ENCODE data around the gene USP5.
"Not testable (repeated sequence)": the region's sequence is repeated elsewhere in the genome, so short reads cannot be mapped to it uniquely, and the experiment has no call there.

Gene USP5

GRCh38 chr12:6863586-6864321, 11.8 kb downstream of the USP5 start:
- no peaks in the 10 kb centered on the region for H3K9me3 ChIP-seq (ENCODE audit: control insufficient read depth in 2 of 2, low read length in 2 of 2)
- no peaks in the 10 kb centered on the region for H3K27me3 ChIP-seq (ENCODE audit: control insufficient read depth in 2 of 2, insufficient read depth in 2 of 2, low read length in 2 of 2)
- H3K9ac ChIP-seq (ENCODE audit: low read depth in 1 of 2, low read length in 2 of 2), result no peak overlapping the region
- H3K4me1 ChIP-seq (ENCODE audit: control insufficient read depth in 2 of 2, insufficient read depth in 2 of 2, low read length in 2 of 2), result peaks cover 14 to 15% of the 10 kb centered on the region in 2 donors
- H3K4me3 ChIP-seq (ENCODE audit: low read length in 2 of 2), result no peak overlapping the region
- peaks cover 29 to 55% of the 10 kb centered on the region in 2 donors for H3K36me3 ChIP-seq (ENCODE audit: control insufficient read depth in 2 of 2, insufficient read depth in 2 of 2, low read length in 2 of 2)
- H3K27ac ChIP-seq (ENCODE audit: low read depth in 2 of 2, low read length in 2 of 2), result no peak overlapping the region

DNA sequence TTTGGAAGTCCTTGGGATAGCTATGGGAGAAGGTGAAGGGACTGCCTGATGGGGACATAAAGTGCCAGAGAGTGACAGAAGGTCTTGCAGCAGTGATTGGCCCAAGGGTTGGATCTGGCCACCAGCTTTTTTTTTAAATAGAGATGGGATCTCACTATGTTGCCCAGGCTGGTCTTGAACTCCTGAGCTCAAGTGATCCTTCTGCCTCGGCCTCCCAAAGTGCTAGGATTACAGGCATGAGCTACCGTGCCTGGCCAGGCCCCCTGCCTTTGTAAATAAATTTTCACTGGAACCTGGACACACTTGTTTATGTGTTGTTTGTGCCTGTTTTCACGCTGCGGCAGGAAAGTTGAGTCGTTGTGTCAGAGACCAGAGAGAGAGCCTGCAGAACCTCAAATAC, 13.4 kb downstream of the USP5 start:
- not testable (repeated sequence) for H3K27me3 ChIP-seq (ENCODE audit: control insufficient read depth in 2 of 2, insufficient read depth in 2 of 2, low read length in 2 of 2); H3K9me3 ChIP-seq (ENCODE audit: control insufficient read depth in 2 of 2, low read length in 2 of 2); H3K27ac ChIP-seq (ENCODE audit: low read depth in 2 of 2, low read length in 2 of 2); H3K4me3 ChIP-seq (ENCODE audit: low read length in 2 of 2); H3K9ac ChIP-seq (ENCODE audit: low read depth in 1 of 2, low read length in 2 of 2)
- Histone ChIP-seq H3K36me3 (ENCODE audit: control insufficient read depth in 2 of 2, insufficient read depth in 2 of 2, low read length in 2 of 2) (peaks cover 31 to 54% of the 10 kb centered on the region in 2 donors), H3K4me1 (ENCODE audit: control insufficient read depth in 2 of 2, insufficient read depth in 2 of 2, low read length in 2 of 2) (peaks cover 25 to 27% of the 10 kb centered on the region in 2 donors)

- Histone ChIP-seq H3K9ac (ENCODE audit: low read depth in 1 of 2, low read length in 2 of 2) (peak overlapping the region; percentile 65 to 88), H3K36me3 (ENCODE audit: control insufficient read depth in 2 of 2, insufficient read depth in 2 of 2, low read length in 2 of 2) (peaks cover 34 to 54% of the 10 kb centered on the region in 2 donors), H3K9me3 (ENCODE audit: control insufficient read depth in 2 of 2, low read length in 2 of 2) (no peaks in the 10 kb centered on the region), H3K27me3 (ENCODE audit: control insufficient read depth in 2 of 2, insufficient read depth in 2 of 2, low read length in 2 of 2) (no peaks in the 10 kb centered on the region), H3K4me3 (ENCODE audit: low read length in 2 of 2) (peak overlapping the region; percentile 59 to 78), H3K4me1 (ENCODE audit: control insufficient read depth in 2 of 2, insufficient read depth in 2 of 2, low read length in 2 of 2) (peaks cover 33 to 36% of the 10 kb centered on the region in 2 donors), H3K27ac (ENCODE audit: low read depth in 2 of 2, low read length in 2 of 2) (peak overlapping the region; percentile 81 to 96)
Measured at GRCh38 chr12:6866163-6866919, 14.4 kb downstream of the USP5 start.

DNA sequence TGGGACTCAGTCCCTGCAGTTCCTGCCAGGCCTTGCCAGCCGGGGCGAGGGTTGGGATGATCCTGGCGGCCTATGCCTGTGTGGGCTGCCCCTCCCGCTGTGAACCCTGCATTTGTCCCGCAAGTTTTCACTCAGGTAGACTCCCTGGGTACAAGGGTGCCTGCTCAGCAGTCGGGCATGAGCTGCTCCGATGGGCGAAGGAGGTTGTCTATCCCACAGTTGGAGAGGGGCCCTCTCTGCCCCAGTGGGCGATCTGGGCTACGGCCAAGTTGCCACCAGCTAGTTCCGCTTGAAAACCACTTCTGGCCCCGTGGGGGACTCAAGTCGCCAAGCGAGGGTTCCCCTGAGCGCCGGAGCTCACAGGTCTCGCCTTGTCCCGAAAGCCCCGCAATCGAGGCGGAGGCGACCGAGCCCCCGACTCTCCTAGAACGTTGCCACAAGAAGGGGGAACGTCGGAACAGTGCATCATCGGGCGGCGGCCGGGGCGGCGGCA, 15.0 kb downstream of the USP5 start:
- Histone ChIP-seq H3K27ac (ENCODE audit: low read depth in 2 of 2, low read length in 2 of 2) (peak overlapping the region; percentile 81 to 96), H3K4me3 (ENCODE audit: low read length in 2 of 2) (peak overlapping the region; percentile 59 to 78), H3K4me1 (ENCODE audit: control insufficient read depth in 2 of 2, insufficient read depth in 2 of 2, low read length in 2 of 2) (peaks cover 39 to 42% of the 10 kb centered on the region in 2 donors), H3K9ac (ENCODE audit: low read depth in 1 of 2, low read length in 2 of 2) (peak overlapping the region; percentile 65 to 88), H3K36me3 (ENCODE audit: control insufficient read depth in 2 of 2, insufficient read depth in 2 of 2, low read length in 2 of 2) (peaks cover 31 to 48% of the 10 kb centered on the region in 2 donors), H3K9me3 (ENCODE audit: control insufficient read depth in 2 of 2, low read length in 2 of 2) (no peaks in the 10 kb centered on the region), H3K27me3 (ENCODE audit: control insufficient read depth in 2 of 2, insufficient read depth in 2 of 2, low read length in 2 of 2) (no peaks in the 10 kb centered on the region)

- H3K9ac ChIP-seq (ENCODE audit: low read depth in 1 of 2, low read length in 2 of 2), result peak within 1 kb of the TSS; percentile 88 to 96
- peaks cover 31 to 42% of the 10 kb centered on the region in 2 donors for H3K36me3 ChIP-seq (ENCODE audit: control insufficient read depth in 2 of 2, insufficient read depth in 2 of 2, low read length in 2 of 2)
- no peaks in the 10 kb centered on the region for H3K27me3 ChIP-seq (ENCODE audit: control insufficient read depth in 2 of 2, insufficient read depth in 2 of 2, low read length in 2 of 2)
- peak within 1 kb of the TSS; percentile 69 to 90 for H3K4me3 ChIP-seq (ENCODE audit: low read length in 2 of 2)
- H3K27ac ChIP-seq (ENCODE audit: low read depth in 2 of 2, low read length in 2 of 2), result peak within 1 kb of the TSS; percentile 95 to 96
- peaks cover 42 to 46% of the 10 kb centered on the region in 2 donors for H3K4me1 ChIP-seq (ENCODE audit: control insufficient read depth in 2 of 2, insufficient read depth in 2 of 2, low read length in 2 of 2)
- no peaks in the 10 kb centered on the region for H3K9me3 ChIP-seq (ENCODE audit: control insufficient read depth in 2 of 2, low read length in 2 of 2)
Measured at GRCh38 chr12:6867413-6868210, 15.7 kb downstream of the USP5 start, which contains the start of gene TPI1. Gene TPI1 (plus strand): TSS chr12:6867531. CDS start chr12:6867567, 36 bp downstream.

DNA sequence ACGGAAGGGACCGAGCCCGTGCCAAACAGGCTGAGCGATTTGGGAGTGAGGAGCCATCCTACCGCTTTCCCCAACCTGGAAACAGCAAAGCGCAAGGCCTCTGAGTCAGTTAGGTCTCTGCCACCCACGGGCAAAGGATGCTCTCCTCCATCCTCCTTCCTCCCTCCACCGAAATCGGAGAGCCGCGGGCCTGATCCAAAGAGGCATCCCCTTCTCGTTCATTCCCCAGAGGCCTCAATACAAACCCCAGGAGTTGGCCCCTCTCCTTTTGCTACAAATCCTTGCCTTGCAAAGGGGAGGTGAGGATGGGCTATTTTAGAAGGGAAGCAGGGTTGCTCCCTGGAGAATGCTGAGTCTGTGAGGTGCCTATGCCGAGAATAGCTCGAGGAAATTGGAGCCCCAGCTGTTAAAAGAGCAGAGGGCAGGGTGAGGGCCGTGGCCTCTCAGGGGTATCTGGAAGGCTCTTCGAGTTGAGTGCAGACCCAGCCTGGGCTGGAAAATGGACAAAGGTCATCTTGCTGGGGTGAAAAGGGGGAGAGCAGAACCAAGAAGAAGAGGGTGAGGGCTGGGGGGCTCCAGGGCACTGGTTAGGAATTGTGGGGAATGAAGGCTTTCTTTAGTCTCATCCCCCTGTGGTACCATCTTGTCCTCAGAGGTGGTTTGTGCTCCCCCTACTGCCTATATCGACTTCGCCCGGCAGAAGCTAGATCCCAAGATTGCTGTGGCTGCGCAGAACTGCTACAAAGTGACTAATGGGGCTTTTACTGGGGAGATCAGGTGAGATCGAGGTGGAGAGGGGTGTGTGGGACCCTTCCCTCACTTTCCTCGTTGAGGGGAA, 16.5 kb downstream of the USP5 start:
- H3K36me3 ChIP-seq (ENCODE audit: control insufficient read depth in 2 of 2, insufficient read depth in 2 of 2, low read length in 2 of 2), result peaks cover 25 to 34% of the 10 kb centered on the region in 2 donors
- H3K27ac ChIP-seq (ENCODE audit: low read depth in 2 of 2, low read length in 2 of 2), result peak overlapping the region; percentile 95 to 96
- no peaks in the 10 kb centered on the region for H3K9me3 ChIP-seq (ENCODE audit: control insufficient read depth in 2 of 2, low read length in 2 of 2)
- no peaks in the 10 kb centered on the region for H3K27me3 ChIP-seq (ENCODE audit: control insufficient read depth in 2 of 2, insufficient read depth in 2 of 2, low read length in 2 of 2)
- peaks cover 42 to 49% of the 10 kb centered on the region in 2 donors for H3K4me1 ChIP-seq (ENCODE audit: control insufficient read depth in 2 of 2, insufficient read depth in 2 of 2, low read length in 2 of 2)
- H3K4me3 ChIP-seq (ENCODE audit: low read length in 2 of 2), result peak overlapping the region; percentile 69 to 90
- H3K9ac ChIP-seq (ENCODE audit: low read depth in 1 of 2, low read length in 2 of 2), result peak overlapping the region; percentile 81 to 96

- H3K9ac ChIP-seq (ENCODE audit: low read depth in 1 of 2, low read length in 2 of 2), result peak overlapping the region; percentile 32 to 96
- H3K36me3 ChIP-seq (ENCODE audit: control insufficient read depth in 2 of 2, insufficient read depth in 2 of 2, low read length in 2 of 2), result peaks cover 25 to 27% of the 10 kb centered on the region in 2 donors
- H3K4me1 ChIP-seq (ENCODE audit: control insufficient read depth in 2 of 2, insufficient read depth in 2 of 2, low read length in 2 of 2), result peaks cover 47 to 55% of the 10 kb centered on the region in 2 donors
- H3K4me3 ChIP-seq (ENCODE audit: low read length in 2 of 2), result peak overlapping the region; percentile 69 to 90
- no peaks in the 10 kb centered on the region for H3K27me3 ChIP-seq (ENCODE audit: control insufficient read depth in 2 of 2, insufficient read depth in 2 of 2, low read length in 2 of 2)
- H3K9me3 ChIP-seq (ENCODE audit: control insufficient read depth in 2 of 2, low read length in 2 of 2), result no peaks in the 10 kb centered on the region
- H3K27ac ChIP-seq (ENCODE audit: low read depth in 2 of 2, low read length in 2 of 2), result peak overlapping the region; percentile 32 to 95
Measured at GRCh38 chr12:6869049-6870021, 17.4 kb downstream of the USP5 start.

- H3K4me3 ChIP-seq (ENCODE audit: low read length in 2 of 2); H3K27me3 ChIP-seq (ENCODE audit: control insufficient read depth in 2 of 2, insufficient read depth in 2 of 2, low read length in 2 of 2); H3K9me3 ChIP-seq (ENCODE audit: control insufficient read depth in 2 of 2, low read length in 2 of 2); H3K27ac ChIP-seq (ENCODE audit: low read depth in 2 of 2, low read length in 2 of 2); H3K9ac ChIP-seq (ENCODE audit: low read depth in 1 of 2, low read length in 2 of 2): not testable (repeated sequence)
- peaks cover 47 to 55% of the 10 kb centered on the region in 2 donors for H3K4me1 ChIP-seq (ENCODE audit: control insufficient read depth in 2 of 2, insufficient read depth in 2 of 2, low read length in 2 of 2)
- peaks cover 19 to 20% of the 10 kb centered on the region in 2 donors for H3K36me3 ChIP-seq (ENCODE audit: control insufficient read depth in 2 of 2, insufficient read depth in 2 of 2, low read length in 2 of 2)
Measured at GRCh38 chr12:6870304-6870703, 18.4 kb downstream of the USP5 start.

All from mucosa of rectum (tissue), 2 donors.